ENCODE results near the gene SGPP1.

Gene SGPP1

DNA sequence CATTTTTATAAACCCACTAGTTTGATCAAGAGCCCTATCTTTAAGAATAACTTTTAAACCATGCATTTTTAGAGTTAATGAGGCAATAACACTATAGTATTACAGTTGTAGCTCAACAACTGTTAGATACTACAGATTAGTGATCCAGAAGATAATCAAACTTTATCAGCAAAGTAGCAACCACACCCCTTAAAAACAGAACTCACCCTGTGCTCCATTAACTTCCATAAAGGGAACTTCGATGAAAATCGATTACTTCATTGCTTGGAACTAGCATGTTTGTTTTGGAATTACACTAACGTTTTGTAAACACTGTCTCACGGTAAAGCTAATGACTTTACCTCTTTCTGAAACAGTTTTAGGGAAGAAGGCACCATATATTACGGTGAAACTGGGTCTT is 1.4 kb downstream of the SGPP1 start:
- H3K4me3 ChIP-seq (ENCODE audit: low read length) = peak overlapping the region; percentile 84
- TF ChIP-seq, protein P1, sequence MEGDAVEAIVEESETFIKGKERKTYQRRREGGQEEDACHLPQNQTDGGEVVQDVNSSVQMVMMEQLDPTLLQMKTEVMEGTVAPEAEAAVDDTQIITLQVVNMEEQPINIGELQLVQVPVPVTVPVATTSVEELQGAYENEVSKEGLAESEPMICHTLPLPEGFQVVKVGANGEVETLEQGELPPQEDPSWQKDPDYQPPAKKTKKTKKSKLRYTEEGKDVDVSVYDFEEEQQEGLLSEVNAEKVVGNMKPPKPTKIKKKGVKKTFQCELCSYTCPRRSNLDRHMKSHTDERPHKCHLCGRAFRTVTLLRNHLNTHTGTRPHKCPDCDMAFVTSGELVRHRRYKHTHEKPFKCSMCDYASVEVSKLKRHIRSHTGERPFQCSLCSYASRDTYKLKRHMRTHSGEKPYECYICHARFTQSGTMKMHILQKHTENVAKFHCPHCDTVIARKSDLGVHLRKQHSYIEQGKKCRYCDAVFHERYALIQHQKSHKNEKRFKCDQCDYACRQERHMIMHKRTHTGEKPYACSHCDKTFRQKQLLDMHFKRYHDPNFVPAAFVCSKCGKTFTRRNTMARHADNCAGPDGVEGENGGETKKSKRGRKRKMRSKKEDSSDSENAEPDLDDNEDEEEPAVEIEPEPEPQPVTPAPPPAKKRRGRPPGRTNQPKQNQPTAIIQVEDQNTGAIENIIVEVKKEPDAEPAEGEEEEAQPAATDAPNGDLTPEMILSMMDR (conservative IDR thresholded peaks at IDR 0.05; ENCODE audit: low read depth, low read length) = no peak
- DNase-seq (ENCODE audit: low read depth) = no peak

DNA sequence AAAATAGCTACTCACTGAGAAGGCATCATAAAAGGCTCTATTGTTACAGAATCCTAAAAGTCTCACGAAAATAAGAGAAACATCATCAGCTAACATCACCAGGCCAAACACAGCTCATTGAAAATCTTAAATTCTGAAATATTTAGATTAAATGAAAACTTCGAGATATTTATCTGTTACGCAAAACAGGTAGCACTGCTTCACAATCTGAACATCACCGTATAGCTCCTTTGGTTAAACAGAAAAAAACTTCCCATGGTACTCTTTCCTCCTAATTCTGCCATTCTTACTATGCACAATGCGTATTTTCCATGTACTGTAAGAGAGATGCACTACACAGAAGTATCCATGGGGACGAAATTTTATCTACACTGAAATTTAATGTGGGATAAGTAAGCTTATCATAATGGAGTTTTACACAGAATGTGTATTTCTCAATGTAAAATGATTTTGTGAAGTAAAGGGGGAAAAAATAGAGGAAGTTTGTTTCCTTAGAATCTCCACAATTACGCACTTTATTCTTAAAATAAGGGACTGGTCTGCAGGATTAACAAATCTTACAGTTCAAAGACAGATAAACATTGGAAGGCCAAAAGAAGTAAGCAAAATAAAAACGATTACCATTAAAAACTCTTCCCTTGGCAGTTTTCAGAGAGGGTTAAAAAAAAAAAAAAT is 1.9 kb downstream of the SGPP1 start:
- TF ChIP-seq, protein P1 (conservative IDR thresholded peaks at IDR 0.05; ENCODE audit: low read depth, low read length) = no peak
- peak overlapping the region; percentile 84 for H3K4me3 ChIP-seq (ENCODE audit: low read length)
- no peak for DNase-seq (ENCODE audit: low read depth)

DNA sequence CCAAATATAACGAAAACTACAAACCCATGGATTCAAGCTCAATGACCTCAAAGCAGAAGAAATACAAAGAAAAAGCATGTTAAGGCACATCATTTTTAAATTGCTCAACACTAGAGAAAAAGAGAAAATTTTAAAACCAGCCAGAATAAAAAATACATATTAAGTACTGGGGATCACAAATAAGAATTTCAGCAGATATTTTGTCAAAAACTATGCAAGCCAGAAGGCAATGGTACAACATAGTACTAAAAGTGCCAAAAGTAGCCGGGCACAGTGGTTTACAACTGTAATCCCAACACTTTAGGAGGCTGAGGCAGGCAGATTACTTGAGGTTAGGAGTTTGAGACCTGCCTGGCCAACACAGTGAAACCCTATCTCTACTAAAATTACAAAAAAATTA is 10.2 kb downstream of the SGPP1 start:
- H3K4me3 ChIP-seq (ENCODE audit: low read length) = no peak overlapping the region
- TF ChIP-seq, protein P1 (conservative IDR thresholded peaks at IDR 0.05; ENCODE audit: low read depth, low read length) = no peak
- DNase-seq (ENCODE audit: low read depth) = no peak

- no peak for DNase-seq (ENCODE audit: low read depth)
- TF ChIP-seq, protein P1 (conservative IDR thresholded peaks at IDR 0.05; ENCODE audit: low read depth, low read length) = no peak
- H3K4me3 ChIP-seq (ENCODE audit: low read length) = no peak overlapping the region
Observed at GRCh38 chr14:63715360-63715759, 12.5 kb downstream of the SGPP1 start.

GRCh38 chr14:63713764-63714163 is 14.1 kb downstream of the SGPP1 start:
- TF ChIP-seq, protein P1 (conservative IDR thresholded peaks at IDR 0.05; ENCODE audit: low read depth, low read length) = no peak
- peak; percentile 68 for DNase-seq (ENCODE audit: low read depth)
- no peak overlapping the region for H3K4me3 ChIP-seq (ENCODE audit: low read length)

DNA sequence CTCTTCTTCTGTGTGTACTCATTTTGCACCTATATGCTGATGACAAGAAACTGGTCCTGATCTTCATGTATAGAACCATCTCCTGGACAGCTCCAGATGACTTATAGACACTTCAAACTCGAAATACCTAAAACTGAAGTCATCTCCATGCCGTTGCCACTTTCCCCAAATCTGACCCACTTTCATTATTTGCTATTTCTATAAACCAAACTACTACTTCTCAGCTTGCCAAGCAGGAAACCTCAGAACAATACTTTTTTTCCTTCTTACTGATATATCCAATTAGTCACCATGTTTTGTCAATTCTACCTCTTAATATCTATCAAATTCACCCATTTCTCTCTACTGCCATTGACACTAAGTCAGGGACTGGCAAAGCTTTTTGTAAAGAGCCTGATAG is 14.8 kb downstream of the SGPP1 start:
- TF ChIP-seq, protein P1 (conservative IDR thresholded peaks at IDR 0.05; ENCODE audit: low read depth, low read length) = no peak
- no peak for DNase-seq (ENCODE audit: low read depth)

DNA sequence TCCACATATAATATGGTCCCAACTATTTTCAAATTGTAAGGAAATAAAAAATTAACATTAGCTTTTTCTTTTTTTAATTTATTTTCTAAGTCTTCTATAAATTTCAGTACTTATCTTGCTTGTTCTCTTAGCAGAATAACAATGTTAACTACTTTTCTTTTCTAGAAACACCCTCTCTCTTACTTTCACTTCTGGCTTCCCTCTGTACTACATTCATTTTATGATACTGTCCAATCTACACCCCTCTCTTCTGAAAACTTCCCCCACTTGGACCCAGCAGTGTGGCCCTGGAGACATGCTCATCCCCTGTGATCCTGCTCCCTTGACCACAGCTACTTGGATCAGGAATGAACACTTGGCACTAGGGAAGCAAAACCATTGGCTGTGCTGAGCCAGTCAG is 15.7 kb downstream of the SGPP1 start:
- no peak overlapping the region for H3K4me3 ChIP-seq (ENCODE audit: low read length)
- TF ChIP-seq, protein P1 (conservative IDR thresholded peaks at IDR 0.05; ENCODE audit: low read depth, low read length) = no peak

More for the DNA sequence above, 14.8 kb downstream of the SGPP1 start:
- no peak overlapping the region for H3K4me3 ChIP-seq (ENCODE audit: low read length)

More for the DNA sequence above, 15.7 kb downstream of the SGPP1 start:
- no peak for DNase-seq (ENCODE audit: low read depth)
